ENCODE data around the gene OTOGL. TPM values are rescaled to one million over a fixed set of nuclear protein-coding genes. Genes with fewer than 3 reads are reported as not detected.
"Not testable (repeated sequence)": the region's sequence is repeated elsewhere in the genome, so short reads cannot be mapped to it uniquely, and the experiment has no call there.

Gene OTOGL
- total RNA-seq: under 0.01 TPM in 2 replicates

- peak; percentile 2 for DNase-seq (ENCODE audit: low read depth)
These were observed at the start of gene OTOGL for GRCh38 chr12:80099259-80099658. OTOGL (plus strand) TSS chr12:80099537; CDS start chr12:80209432, 109,895 bp downstream.

- DNase-seq (ENCODE audit: low read depth): no peak
These were observed 49.1 kb upstream of the OTOGL start for GRCh38 chr12:80050236-80050635.

GRCh38 chr12:80053051-80053790 is 46.1 kb upstream of the OTOGL start:
- no peak for DNase-seq (ENCODE audit: low read depth)

- no peak for DNase-seq (ENCODE audit: low read depth)
These were observed 43.1 kb upstream of the OTOGL start for GRCh38 chr12:80056232-80056631.

GRCh38 chr12:80056845-80057244 is 42.5 kb upstream of the OTOGL start:
- DNase-seq (ENCODE audit: low read depth): peak; percentile 20

GRCh38 chr12:80058586-80058985 is 40.8 kb upstream of the OTOGL start:
- no peak for DNase-seq (ENCODE audit: low read depth)

GRCh38 chr12:80059102-80059501 is 40.2 kb upstream of the OTOGL start:
- no peak for DNase-seq (ENCODE audit: low read depth)

- no peak for DNase-seq (ENCODE audit: low read depth)
These were observed 39.5 kb upstream of the OTOGL start for GRCh38 chr12:80059875-80060274.

GRCh38 chr12:80064269-80064668 is 35.1 kb upstream of the OTOGL start:
- no peak for DNase-seq (ENCODE audit: low read depth)

- DNase-seq (ENCODE audit: low read depth): no peak
These were observed 34.4 kb upstream of the OTOGL start for GRCh38 chr12:80064951-80065350.

- DNase-seq (ENCODE audit: low read depth): no peak
These were observed 31.2 kb upstream of the OTOGL start for GRCh38 chr12:80068173-80068572.

GRCh38 chr12:80083892-80084614 is 15.3 kb upstream of the OTOGL start:
- DNase-seq (ENCODE audit: low read depth): not testable (repeated sequence)

- no peak for DNase-seq (ENCODE audit: low read depth)
These were observed 13.3 kb upstream of the OTOGL start for GRCh38 chr12:80086025-80086424.

GRCh38 chr12:80087486-80088213 is 11.7 kb upstream of the OTOGL start:
- no peak for DNase-seq (ENCODE audit: low read depth)

GRCh38 chr12:80100591-80100990 is 1.3 kb downstream of the OTOGL start:
- DNase-seq (ENCODE audit: low read depth): peak; percentile 80

- DNase-seq (ENCODE audit: low read depth): peak; percentile 7
These were observed 1.8 kb downstream of the OTOGL start for GRCh38 chr12:80101126-80101525.

- DNase-seq (ENCODE audit: low read depth): no peak
These were observed 7.9 kb downstream of the OTOGL start for GRCh38 chr12:80107221-80107620.

- DNase-seq (ENCODE audit: low read depth): no peak
These were observed 17.4 kb downstream of the OTOGL start for GRCh38 chr12:80116735-80117134.

GRCh38 chr12:80118565-80119324 is 19.4 kb downstream of the OTOGL start:
- DNase-seq (ENCODE audit: low read depth): no peak

GRCh38 chr12:80120994-80121393 is 21.7 kb downstream of the OTOGL start:
- no peak for DNase-seq (ENCODE audit: low read depth)

GRCh38 chr12:80121661-80122060 is 22.3 kb downstream of the OTOGL start:
- no peak for DNase-seq (ENCODE audit: low read depth)
